ENCODE data around the gene NAPEPLD. TPM values are rescaled to one million over a fixed set of nuclear protein-coding genes. Genes with fewer than 3 reads are reported as not detected.
A peak's percentile ranks its signal among the peaks of the same experiment; 100 is the strongest.

NAPEPLD gene
- total RNA-seq, 4 donors from 2014 or later: 20.3 to 46.7 (median 34.4) TPM

DNA sequence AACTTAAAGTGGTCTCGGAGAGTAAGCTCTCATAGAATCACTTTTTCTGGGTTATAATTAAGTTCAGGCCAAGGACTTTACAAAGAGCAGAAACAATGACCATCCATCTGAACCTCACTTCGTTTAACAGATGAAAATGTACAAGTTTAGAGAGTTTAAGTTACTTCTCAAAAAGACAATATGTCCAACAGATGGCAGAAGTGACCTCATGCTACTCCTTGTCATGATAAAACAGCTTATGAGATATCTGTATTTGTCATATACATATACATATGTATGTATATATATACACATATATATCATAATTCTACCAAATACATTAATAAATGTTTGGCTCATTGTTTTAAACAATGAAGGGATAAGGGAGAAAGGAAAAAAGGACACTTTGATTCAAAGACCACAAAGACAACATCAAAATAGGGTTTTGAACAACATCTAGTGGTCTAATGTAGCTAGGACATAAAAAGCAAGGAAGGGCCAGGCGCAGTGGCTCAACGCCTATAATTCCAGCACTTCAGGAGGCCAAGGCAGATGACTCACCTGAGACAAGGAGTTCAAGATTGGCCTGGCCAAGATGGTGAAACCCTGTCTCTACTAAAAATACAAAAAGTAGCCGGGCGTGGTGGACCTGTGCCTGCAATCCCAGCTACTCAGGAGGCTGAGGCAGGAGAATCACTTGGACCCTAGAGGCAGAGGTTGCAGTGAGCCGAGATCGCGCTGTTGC is 17.8 kb downstream of the NAPEPLD start:
- H3K27ac ChIP-seq: no peak overlapping the region
- H3K36me3 ChIP-seq: peaks cover 0 to 7% of the 10 kb centered on the region in 2 donors
- no peak overlapping the region for H3K4me3 ChIP-seq (replicated peaks in 1 of 3)
- WGBS, 2 donors: 76 to 78% methylated on average over 9 of the region's 9 CpGs
- no peaks in the 10 kb centered on the region for H3K9me3 ChIP-seq
- H3K27me3 ChIP-seq: no peaks in the 10 kb centered on the region
- intact Hi-C loops (cut with DNase I): no loop called here
- H3K4me1 ChIP-seq: peaks cover 20 to 30% of the 10 kb centered on the region in 2 donors
- peak in 1 of 2 donors; percentile 25 for DNase-seq
- TF ChIP-seq CTCF (IDR thresholded peaks at IDR 0.05) (no peak), POLR2A (IDR thresholded peaks at IDR 0.05) (no peak)

DNA sequence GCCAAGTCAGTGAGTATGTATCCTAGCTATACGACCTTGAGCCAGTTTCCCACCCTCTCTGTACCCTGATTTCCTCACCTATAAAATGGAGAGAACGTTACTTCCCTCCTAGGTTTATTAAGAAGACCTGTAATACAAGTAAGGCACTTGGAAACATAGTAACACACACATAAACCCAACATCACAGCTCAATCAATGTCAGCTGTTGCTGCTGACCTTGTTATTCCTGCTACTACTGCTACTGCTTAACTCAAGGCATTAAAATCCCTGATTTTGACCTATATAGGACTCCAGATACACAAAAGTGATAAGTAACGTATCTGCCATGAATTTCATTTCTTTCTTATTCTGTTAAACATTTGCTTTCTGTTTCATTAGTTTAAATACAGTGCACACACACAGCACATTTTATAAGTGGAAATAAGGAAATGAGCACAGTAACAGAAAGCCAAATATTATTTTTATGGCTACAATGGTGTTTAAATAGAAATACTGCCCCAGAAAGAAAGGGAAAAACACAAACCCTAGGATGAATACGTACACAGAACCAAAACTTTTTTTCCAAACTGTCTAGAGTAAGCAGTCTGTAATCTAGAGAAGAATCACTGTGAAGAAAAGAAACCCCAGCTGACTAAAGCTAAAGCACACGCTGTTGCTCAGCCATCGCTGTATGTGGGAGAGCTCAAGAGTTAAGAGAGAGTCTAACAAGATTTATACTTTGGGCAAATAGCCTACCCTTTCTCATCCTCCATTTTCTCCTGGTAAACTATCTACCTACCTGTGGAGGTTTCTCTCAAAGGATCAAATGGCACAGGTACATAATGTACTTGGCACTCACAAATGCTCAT is 19.0 kb downstream of the NAPEPLD start:
- peaks cover 0 to 7% of the 10 kb centered on the region in 2 donors for H3K36me3 ChIP-seq
- H3K9me3 ChIP-seq: no peaks in the 10 kb centered on the region
- intact Hi-C loops (cut with DNase I): no loop called here
- 86 to 87% methylated on average over 6 of the region's 6 CpGs for WGBS, 2 donors
- no peaks in the 10 kb centered on the region for H3K27me3 ChIP-seq
- no peak for DNase-seq
- peaks cover 13 to 22% of the 10 kb centered on the region in 2 donors for H3K4me1 ChIP-seq
- H3K27ac ChIP-seq: no peak overlapping the region
- no peak overlapping the region for H3K4me3 ChIP-seq (replicated peaks in 1 of 3)
- no peak for TF ChIP-seq POLR2A (IDR thresholded peaks at IDR 0.05)

DNA sequence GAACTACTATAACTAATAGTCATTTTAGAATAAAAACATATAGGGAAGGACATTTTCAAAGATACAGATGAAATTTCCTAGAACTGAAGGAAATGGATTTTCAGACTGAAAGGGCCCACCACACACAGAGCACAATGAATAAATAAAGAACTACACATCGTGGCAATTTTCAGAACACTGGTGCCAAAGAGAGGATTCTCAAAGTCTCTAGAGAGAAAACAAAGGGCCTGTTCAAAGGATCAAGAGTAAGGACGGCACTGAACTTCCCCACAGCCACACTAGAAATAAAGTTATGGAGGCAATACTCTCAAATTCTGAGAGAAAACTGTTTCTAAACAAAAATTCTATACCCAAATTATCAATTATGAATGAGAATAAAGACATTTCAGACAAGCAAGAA is 21.9 kb downstream of the NAPEPLD start:
- TF ChIP-seq POLR2A (IDR thresholded peaks at IDR 0.05): no peak
- no peak for TF ChIP-seq CTCF (IDR thresholded peaks at IDR 0.05)
- H3K27ac ChIP-seq: no peak overlapping the region
- H3K27me3 ChIP-seq: no peaks in the 10 kb centered on the region
- DNase-seq: no peak
- intact Hi-C loops (cut with DNase I): no loop called here
- no peaks in the 10 kb centered on the region for H3K9me3 ChIP-seq
- peaks cover 0 to 7% of the 10 kb centered on the region in 2 donors for H3K36me3 ChIP-seq
- no peak overlapping the region for H3K4me3 ChIP-seq (replicated peaks in 1 of 3)
- no peaks in the 10 kb centered on the region for H3K4me1 ChIP-seq
- WGBS, 2 donors: 87 to 88% methylated on average over 2 of the region's 2 CpGs

DNA sequence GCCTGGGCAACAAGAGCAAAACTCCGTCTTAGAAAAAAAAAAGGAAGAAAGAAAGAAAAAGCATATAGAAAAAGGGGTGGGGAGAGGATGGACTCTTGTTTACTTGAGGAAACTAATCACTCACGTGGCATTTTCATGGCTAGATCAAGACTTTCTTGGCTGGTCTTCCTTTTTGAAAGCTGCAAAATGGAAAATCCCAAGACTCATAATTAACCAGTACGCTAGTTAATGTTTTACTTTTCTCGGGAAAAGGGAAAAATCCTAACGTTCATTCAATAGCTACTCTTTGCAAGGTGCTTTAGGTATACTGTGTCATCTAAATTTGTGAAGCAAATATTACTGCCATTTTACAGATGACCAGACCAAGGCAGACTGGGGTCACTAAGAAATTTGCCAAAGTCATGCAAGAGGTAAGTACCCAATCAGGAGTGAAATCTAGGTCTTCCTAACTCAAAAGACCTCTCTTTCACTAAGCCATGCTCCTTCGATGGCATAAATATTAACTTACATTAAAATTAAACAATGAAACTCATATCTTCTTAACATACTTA is 24.4 kb downstream of the NAPEPLD start:
- intact Hi-C loops (cut with DNase I): no loop called here
- 77 to 79% methylated on average over 6 of the region's 6 CpGs for WGBS, 2 donors
- no peak for DNase-seq
- Histone ChIP-seq H3K27me3 (no peaks in the 10 kb centered on the region), H3K4me3 (replicated peaks in 1 of 3) (no peak overlapping the region), H3K4me1 (no peaks in the 10 kb centered on the region), H3K27ac (no peak overlapping the region), H3K9me3 (no peaks in the 10 kb centered on the region), H3K36me3 (peaks cover 8 to 12% of the 10 kb centered on the region in 2 donors)
- TF ChIP-seq CTCF (IDR thresholded peaks at IDR 0.05) (no peak), POLR2A (IDR thresholded peaks at IDR 0.05) (no peak)

DNA sequence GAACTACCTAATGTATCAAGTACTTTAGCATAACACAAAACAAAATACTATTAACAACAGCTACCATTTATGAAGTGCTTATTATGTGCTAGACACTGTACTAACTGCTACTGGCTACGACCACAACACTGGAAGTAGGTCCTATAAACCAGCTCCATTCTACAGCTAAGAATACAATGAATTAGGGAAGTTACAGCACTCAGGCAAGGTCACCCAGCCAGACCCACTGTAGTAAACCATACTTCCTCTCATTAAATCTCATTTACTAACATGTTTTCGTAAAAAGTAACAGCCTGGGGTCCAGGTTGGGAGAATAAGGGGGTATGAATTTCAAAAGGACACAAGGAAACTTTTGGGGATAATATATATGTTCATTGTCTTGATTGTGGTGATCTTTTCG is 25.4 kb downstream of the NAPEPLD start:
- DNase-seq: no peak
- intact Hi-C loops (cut with DNase I): no loop called here
- Histone ChIP-seq H3K9me3 (no peaks in the 10 kb centered on the region), H3K36me3 (peaks cover 8 to 12% of the 10 kb centered on the region in 2 donors), H3K27me3 (no peaks in the 10 kb centered on the region), H3K4me1 (no peaks in the 10 kb centered on the region), H3K27ac (no peak overlapping the region), H3K4me3 (replicated peaks in 1 of 3) (no peak overlapping the region)
- 63 to 66% methylated on average over 3 of the region's 3 CpGs for WGBS, 2 donors
- TF ChIP-seq CTCF (IDR thresholded peaks at IDR 0.05) (no peak), POLR2A (IDR thresholded peaks at IDR 0.05) (no peak)
